HUES48 (cell line): ENCODE measurements around the gene ITGB8.

ENCODE experiments used
- H3K27ac ChIP-seq: one replicate; pipeline ENCODE4 v1.7.0; 2013; ENCODE audit warnings: low read depth, low read length, inconsistent platforms
- H3K27me3 ChIP-seq: 2 replicates; pipeline ENCODE4 v1.6.1; 2013; ENCODE audit warnings: mild to moderate bottlenecking, low read length; ENCODE audit not compliant: control insufficient read depth, insufficient read depth
- H3K36me3 ChIP-seq: 2 replicates; pipeline ENCODE4 v1.6.1; 2013; ENCODE audit warnings: low read length; ENCODE audit not compliant: control insufficient read depth, insufficient read depth
- H3K4me1 ChIP-seq: 2 replicates; pipeline ENCODE4 v1.6.1; 2013; ENCODE audit warnings: mild to moderate bottlenecking, low read length; ENCODE audit not compliant: control insufficient read depth, insufficient read depth
- H3K4me3 ChIP-seq: 2 replicates; pipeline ENCODE4 v1.5.1; 2013; ENCODE audit warnings: mild to moderate bottlenecking, low read depth, low read length
- H3K9ac ChIP-seq: 2 replicates; pipeline ENCODE4 v1.6.1; 2013; ENCODE audit warnings: mild to moderate bottlenecking, low read depth, low read length, moderate library complexity
- H3K9me3 ChIP-seq: 2 replicates; pipeline ENCODE4 v1.6.1; 2013; ENCODE audit warnings: low read length; ENCODE audit not compliant: control insufficient read depth, insufficient read depth

The ITGB8 gene

GRCh38 chr7:20330239-20330927 is at the start of gene ITGB8:
Gene ITGB8 (plus strand): TSS chr7:20330900. CDS start chr7:20331807, 907 bp downstream.
- Histone ChIP-seq H3K4me3 (peak within 1 kb of the TSS; percentile 93), H3K36me3 (no peaks in the 10 kb centered on the region), H3K4me1 (peaks cover 11% of the 10 kb centered on the region), H3K9ac (peak within 1 kb of the TSS; percentile 87), H3K27ac (peak within 1 kb of the TSS; percentile 99), H3K27me3 (peaks cover 16% of the 10 kb centered on the region), H3K9me3 (no peaks in the 10 kb centered on the region)

GRCh38 chr7:20282959-20283358 is 47.7 kb upstream of the ITGB8 start:
- no peaks in the 10 kb centered on the region for H3K36me3 ChIP-seq
- H3K9ac ChIP-seq = no peak overlapping the region
- H3K27ac ChIP-seq = no peak overlapping the region
- H3K4me1 ChIP-seq = peaks cover 4% of the 10 kb centered on the region; the same call in 1 of the 2 replicates
- H3K9me3 ChIP-seq = no peaks in the 10 kb centered on the region
- no peak overlapping the region for H3K4me3 ChIP-seq
- no peaks in the 10 kb centered on the region for H3K27me3 ChIP-seq

GRCh38 chr7:20283385-20283784 is 47.3 kb upstream of the ITGB8 start:
- no peak overlapping the region for H3K4me3 ChIP-seq
- no peak overlapping the region for H3K27ac ChIP-seq

GRCh38 chr7:20284003-20284770 is 46.5 kb upstream of the ITGB8 start:
- H3K27me3 ChIP-seq = no peaks in the 10 kb centered on the region
- no peak overlapping the region for H3K9ac ChIP-seq
- no peaks in the 10 kb centered on the region for H3K9me3 ChIP-seq
- H3K27ac ChIP-seq = no peak overlapping the region
- H3K4me3 ChIP-seq = no peak overlapping the region
- H3K4me1 ChIP-seq = peaks cover 4% of the 10 kb centered on the region; the same call in 1 of the 2 replicates
- no peaks in the 10 kb centered on the region for H3K36me3 ChIP-seq

More at GRCh38 chr7:20283385-20283784, 47.3 kb upstream of the ITGB8 start:
- Histone ChIP-seq H3K4me1 (peaks cover 4% of the 10 kb centered on the region; the same call in 1 of the 2 replicates), H3K9ac (no peak overlapping the region), H3K9me3 (no peaks in the 10 kb centered on the region), H3K27me3 (no peaks in the 10 kb centered on the region), H3K36me3 (no peaks in the 10 kb centered on the region)

GRCh38 chr7:20284771-20285143 is 45.9 kb upstream of the ITGB8 start:
- peaks cover 4% of the 10 kb centered on the region; the same call in 1 of the 2 replicates for H3K4me1 ChIP-seq
- H3K9me3 ChIP-seq = no peaks in the 10 kb centered on the region
- no peak overlapping the region for H3K4me3 ChIP-seq
- H3K36me3 ChIP-seq = no peaks in the 10 kb centered on the region
- no peak overlapping the region for H3K9ac ChIP-seq
- H3K27me3 ChIP-seq = no peaks in the 10 kb centered on the region
- no peak overlapping the region for H3K27ac ChIP-seq

- no peak overlapping the region for H3K27ac ChIP-seq
- H3K4me1 ChIP-seq = peaks cover 4% of the 10 kb centered on the region; the same call in 1 of the 2 replicates
- H3K9ac ChIP-seq = no peak overlapping the region
- H3K27me3 ChIP-seq = no peaks in the 10 kb centered on the region
- H3K9me3 ChIP-seq = no peaks in the 10 kb centered on the region
- H3K36me3 ChIP-seq = no peaks in the 10 kb centered on the region
- H3K4me3 ChIP-seq = no peak overlapping the region
Measured at GRCh38 chr7:20287317-20287716, 43.4 kb upstream of the ITGB8 start.

- Histone ChIP-seq H3K36me3 (no peaks in the 10 kb centered on the region), H3K9ac (no peak overlapping the region), H3K4me1 (peaks cover 4% of the 10 kb centered on the region; the same call in 1 of the 2 replicates), H3K27me3 (no peaks in the 10 kb centered on the region), H3K9me3 (no peaks in the 10 kb centered on the region), H3K4me3 (no peak overlapping the region), H3K27ac (no peak overlapping the region)
Measured at GRCh38 chr7:20288036-20288435, 42.7 kb upstream of the ITGB8 start.

GRCh38 chr7:20290505-20291111 is 40.1 kb upstream of the ITGB8 start:
- H3K4me3 ChIP-seq = no peak overlapping the region
- no peaks in the 10 kb centered on the region for H3K27me3 ChIP-seq
- H3K9me3 ChIP-seq = no peaks in the 10 kb centered on the region
- H3K4me1 ChIP-seq = peaks cover 10% of the 10 kb centered on the region; the same call in 1 of the 2 replicates
- H3K36me3 ChIP-seq = no peaks in the 10 kb centered on the region
- H3K9ac ChIP-seq = no peak overlapping the region
- H3K27ac ChIP-seq = no peak overlapping the region

GRCh38 chr7:20293336-20293735 is 37.4 kb upstream of the ITGB8 start:
- H3K4me1 ChIP-seq = peaks cover 7% of the 10 kb centered on the region; the same call in 1 of the 2 replicates
- H3K9ac ChIP-seq = no peak overlapping the region
- no peaks in the 10 kb centered on the region for H3K9me3 ChIP-seq
- H3K27ac ChIP-seq = no peak overlapping the region
- no peak overlapping the region for H3K4me3 ChIP-seq
- no peaks in the 10 kb centered on the region for H3K27me3 ChIP-seq
- no peaks in the 10 kb centered on the region for H3K36me3 ChIP-seq

- Histone ChIP-seq H3K4me3 (no peak overlapping the region), H3K27me3 (no peaks in the 10 kb centered on the region), H3K4me1 (peaks cover 7% of the 10 kb centered on the region; the same call in 1 of the 2 replicates), H3K36me3 (no peaks in the 10 kb centered on the region), H3K27ac (no peak overlapping the region), H3K9me3 (no peaks in the 10 kb centered on the region), H3K9ac (no peak overlapping the region)
Measured at GRCh38 chr7:20296444-20296843, 34.3 kb upstream of the ITGB8 start.

- Histone ChIP-seq H3K9ac (no peak overlapping the region), H3K36me3 (no peaks in the 10 kb centered on the region), H3K27ac (no peak overlapping the region), H3K4me3 (no peak overlapping the region), H3K4me1 (peaks cover 7% of the 10 kb centered on the region; the same call in 1 of the 2 replicates), H3K27me3 (no peaks in the 10 kb centered on the region), H3K9me3 (no peaks in the 10 kb centered on the region)
Measured at GRCh38 chr7:20296901-20297300, 33.8 kb upstream of the ITGB8 start.
